Measurements from ENCODE around the gene HSPBP1. TPM values are rescaled to one million over a fixed set of nuclear protein-coding genes. Genes with fewer than 3 reads are reported as not detected.

HSPBP1 gene
- total RNA-seq, 1 experiment from 2014 or later, result 63.0 TPM

DNA sequence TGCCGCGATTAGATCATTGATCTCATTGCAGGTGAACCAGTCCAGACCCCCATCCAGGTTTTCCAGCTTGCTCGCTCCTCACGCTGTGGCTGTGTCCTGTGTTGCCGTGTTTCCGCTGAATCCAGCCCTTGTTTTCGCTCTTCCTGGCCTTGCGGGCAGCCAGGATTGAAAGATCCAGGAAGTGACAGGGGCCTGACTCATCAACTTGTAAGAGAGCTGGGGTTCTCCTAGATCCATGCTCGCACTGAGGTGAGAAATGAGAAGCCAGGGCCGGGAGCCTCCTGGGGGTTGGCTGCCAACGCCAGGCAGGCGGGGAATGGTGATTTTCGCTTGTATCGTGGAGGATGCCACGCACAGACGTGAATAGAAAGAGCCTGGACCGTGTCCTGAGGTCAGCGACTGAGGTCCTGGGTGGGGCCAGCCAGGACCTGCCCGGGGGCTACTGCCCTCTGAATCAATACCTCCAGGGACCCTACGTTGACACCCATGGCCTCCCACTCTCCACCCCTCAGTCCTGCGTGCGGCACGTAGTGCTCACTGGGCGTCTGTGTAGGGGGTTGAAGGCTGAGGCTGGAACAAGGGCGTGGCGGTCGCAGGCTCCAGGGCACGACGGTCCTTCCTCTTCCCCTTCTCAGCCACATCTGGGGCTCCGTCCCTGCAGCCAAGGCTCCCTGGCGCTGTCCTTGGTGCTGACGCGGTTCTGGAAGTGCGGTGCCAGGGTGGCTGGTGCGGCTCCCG is 63.3 kb downstream of the HSPBP1 start (continued):
- no peak for TF ChIP-seq ZNF274 (IDR thresholded peaks at IDR 0.05; ENCODE audit: low read depth, low read length)
- TF ChIP-seq SRF (IDR thresholded peaks at IDR 0.05; ENCODE audit: low read depth), result peak; percentile 85
- TF ChIP-seq EZH2 (IDR thresholded peaks at IDR 0.05), result no peak
- peak; percentile 67 for TF ChIP-seq POLR2AphosphoS5 (IDR thresholded peaks at IDR 0.05; ENCODE audit: low read depth, low read length)
- peak; percentile 99 for TF ChIP-seq FOSL1 (IDR thresholded peaks at IDR 0.05; ENCODE audit: low read depth)
- TF ChIP-seq EZH2phosphoT487 (IDR thresholded peaks at IDR 0.05; ENCODE audit: borderline replicate concordance), result no peak

DNA sequence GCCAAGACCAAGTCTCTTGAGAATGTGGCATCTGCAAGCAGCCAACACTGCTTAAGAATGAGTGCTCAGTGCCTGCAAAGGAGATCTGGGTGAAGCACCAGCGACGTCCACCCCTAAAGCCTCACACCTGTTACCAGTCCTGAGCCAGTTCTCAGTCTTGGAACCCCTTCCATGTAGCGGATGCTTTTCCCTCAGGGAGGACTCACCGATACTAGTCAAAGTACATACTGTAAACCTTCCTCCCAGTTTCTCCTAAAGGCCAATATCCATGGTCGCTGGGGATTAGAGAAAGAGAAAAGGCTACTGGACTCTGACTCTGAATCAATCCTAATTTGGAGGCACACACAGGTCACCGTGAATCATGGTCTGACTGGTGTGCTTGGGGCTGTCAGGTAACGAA is 66.4 kb downstream of the HSPBP1 start:
- no peak for ATAC-seq
- H3K4me3 ChIP-seq (replicated peaks in 1 of 2; ENCODE audit: low read depth in 1 of 2, low read length in 2 of 2), result no peak overlapping the region
- no peak overlapping the region for H3K4me2 ChIP-seq (ENCODE audit: low read length)
- ChIA-PET CTCF (interaction anchor here (0.8 kb wide), 1 partner anchor 205 kb away, joined by 4 read pairs; no protein-coding TSS in a partner anchor), RAD21 (ENCODE audit: low non-redundant PET in 1 of 2, low total read pairs in 2 of 2, uncharacterized antibody in 2 of 2, unreplicated experiment in 2 of 2) (no interaction called here), POLR2A (no interaction called here)
- DNase-seq (ENCODE audit: low read depth, low spot score), result no peak
- no peaks in the 10 kb centered on the region for H3K36me3 ChIP-seq (ENCODE audit: control insufficient read depth in 1 of 2, insufficient read depth in 2 of 2, low read length in 2 of 2)
- no TSS peak for BruUV-seq (replicated peaks)
- TF ChIP-seq, protein P1, sequence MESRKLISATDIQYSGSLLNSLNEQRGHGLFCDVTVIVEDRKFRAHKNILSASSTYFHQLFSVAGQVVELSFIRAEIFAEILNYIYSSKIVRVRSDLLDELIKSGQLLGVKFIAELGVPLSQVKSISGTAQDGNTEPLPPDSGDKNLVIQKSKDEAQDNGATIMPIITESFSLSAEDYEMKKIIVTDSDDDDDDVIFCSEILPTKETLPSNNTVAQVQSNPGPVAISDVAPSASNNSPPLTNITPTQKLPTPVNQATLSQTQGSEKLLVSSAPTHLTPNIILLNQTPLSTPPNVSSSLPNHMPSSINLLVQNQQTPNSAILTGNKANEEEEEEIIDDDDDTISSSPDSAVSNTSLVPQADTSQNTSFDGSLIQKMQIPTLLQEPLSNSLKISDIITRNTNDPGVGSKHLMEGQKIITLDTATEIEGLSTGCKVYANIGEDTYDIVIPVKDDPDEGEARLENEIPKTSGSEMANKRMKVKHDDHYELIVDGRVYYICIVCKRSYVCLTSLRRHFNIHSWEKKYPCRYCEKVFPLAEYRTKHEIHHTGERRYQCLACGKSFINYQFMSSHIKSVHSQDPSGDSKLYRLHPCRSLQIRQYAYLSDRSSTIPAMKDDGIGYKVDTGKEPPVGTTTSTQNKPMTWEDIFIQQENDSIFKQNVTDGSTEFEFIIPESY (IDR thresholded peaks at IDR 0.05; ENCODE audit: extremely low read depth, insufficient replicate concordance, low read length), result no peak
- TF ChIP-seq EGR1 (IDR thresholded peaks at IDR 0.05; ENCODE audit: low read depth), result no peak
- intact Hi-C loops (cut with micrococcal nuclease), result loop anchor here (10.0 kb wide), 1 partner anchor 231 kb away; the partner anchor contains the start of gene SHISA7
- H3K4me1 ChIP-seq (ENCODE audit: control insufficient read depth in 1 of 2, insufficient read depth in 2 of 2, low read length in 2 of 2), result peaks cover 38 to 69% of the 10 kb centered on the region in 2 experiments
- no peaks in the 10 kb centered on the region for H3K9me2 ChIP-seq (ENCODE audit: insufficient read depth)
- H3K79me2 ChIP-seq (ENCODE audit: insufficient read depth, low read length), result no peaks in the 10 kb centered on the region
- no peaks in the 10 kb centered on the region for H3K9me3 ChIP-seq (ENCODE audit: control insufficient read depth in 1 of 2, insufficient read depth in 1 of 2, low read depth in 1 of 2, low read length in 2 of 2)
- no peaks in the 10 kb centered on the region for H3K27me3 ChIP-seq (ENCODE audit: insufficient read depth, low read length)
- H4K20me1 ChIP-seq (ENCODE audit: insufficient read depth), result no peaks in the 10 kb centered on the region
- H2AFZ ChIP-seq (ENCODE audit: low read depth, low read length, poor library complexity, severe bottlenecking), result no peak overlapping the region
- H3K9ac ChIP-seq (ENCODE audit: low read length), result no peak overlapping the region
- H3K27ac ChIP-seq (ENCODE audit: low read depth, low read length), result no peak overlapping the region
